Hepatocyte (in vitro differentiated cells): Measurements from ENCODE around the gene HOXB3.
A peak's percentile ranks its signal among the peaks of the same experiment; 100 is the strongest.

ENCODE experiments used
- CTCF ChIP-seq: fragments of 200-600 bp; sonication (generic); IDR thresholded peaks from 2 replicates; pipeline ENCODE4 v1.5.1; 2016; ENCODE audit warnings: antibody characterized with exemption, mild to moderate bottlenecking; ENCODE audit not compliant: poor library complexity
- EZH2 ChIP-seq: fragments of 200-600 bp; sonication (generic); IDR thresholded peaks from 2 replicates; pipeline ENCODE4 v1.6.1; 2016; ENCODE audit warnings: antibody characterized with exemption, mild to moderate bottlenecking, borderline replicate concordance
- EZH2phosphoT487 ChIP-seq: fragments of 200-600 bp; sonication (generic); IDR thresholded peaks from one replicate; pipeline ENCODE4 v1.6.1; 2018; ENCODE audit warnings: antibody characterized with exemption, mild to moderate bottlenecking, low read depth, moderate library complexity; ENCODE audit not compliant: unreplicated experiment, severe bottlenecking

DNA sequence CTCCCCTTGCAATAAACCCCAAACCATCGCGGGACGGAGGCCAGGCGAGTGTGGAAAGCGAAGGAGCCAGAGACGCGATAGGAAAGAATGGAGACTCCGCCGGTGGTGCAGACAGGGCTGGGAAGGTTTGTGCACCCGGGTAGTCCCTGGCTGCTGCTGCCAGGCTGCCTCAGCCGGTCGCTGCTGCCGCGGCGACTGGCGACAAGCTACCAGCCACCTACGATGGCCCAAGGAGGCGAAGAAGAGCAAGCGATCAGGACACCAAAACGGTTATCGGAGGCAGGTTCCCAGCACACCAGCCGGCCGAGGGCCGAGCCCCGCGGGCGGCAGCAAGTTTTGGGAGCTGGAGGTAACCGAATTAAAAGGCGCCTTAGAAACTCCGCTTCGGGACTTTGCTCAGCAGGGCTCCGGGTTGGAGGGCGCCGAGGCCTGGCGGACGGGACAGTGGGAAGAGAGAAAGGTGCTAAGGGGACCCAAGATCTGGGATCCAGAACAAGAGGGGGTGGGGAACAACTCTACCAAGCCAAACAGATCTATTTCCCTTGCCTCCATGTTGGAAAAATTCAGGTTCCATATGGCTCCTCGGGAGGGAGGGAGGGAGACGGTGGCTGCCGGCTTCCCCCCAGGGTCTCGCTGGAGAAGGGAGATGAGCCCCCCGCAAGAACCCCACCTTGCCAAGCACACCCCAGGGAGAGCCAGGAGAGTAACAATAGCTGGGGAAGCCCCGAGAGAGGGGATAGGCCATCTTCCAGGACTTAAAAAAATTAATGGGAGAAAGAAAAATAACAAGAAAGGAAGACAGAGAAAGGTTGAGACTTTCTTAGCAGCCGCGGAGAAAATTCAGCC lies 35.4 kb downstream of the HOXB3 start:
- TF ChIP-seq CTCF (no peak), EZH2 (peak; percentile 88), EZH2phosphoT487 (no peak)
